Measurements from ENCODE around the gene NIPAL1. TPM values are rescaled to one million over a fixed set of nuclear protein-coding genes. Genes with fewer than 3 reads are reported as not detected.

The NIPAL1 gene
- total RNA-seq, 1 experiment from 2014 or later: 0.13 TPM

GRCh38 chr4:48078862-48079655 lies 62.5 kb downstream of the NIPAL1 start:
- DNase-seq: no peak
- no peaks in the 10 kb centered on the region for H3K36me3 ChIP-seq
- no peaks in the 10 kb centered on the region for H3K27me3 ChIP-seq
- H3K4me3 ChIP-seq: no peak overlapping the region
- H3K9me3 ChIP-seq: no peaks in the 10 kb centered on the region

- Histone ChIP-seq H3K36me3 (no peaks in the 10 kb centered on the region), H3K9me3 (no peaks in the 10 kb centered on the region), H3K27me3 (no peaks in the 10 kb centered on the region), H3K4me3 (no peak overlapping the region)
- no peak for DNase-seq
Measured at GRCh38 chr4:48079972-48080391, 63.4 kb downstream of the NIPAL1 start.

GRCh38 chr4:48081196-48081595 lies 64.6 kb downstream of the NIPAL1 start:
- no peak overlapping the region for H3K4me3 ChIP-seq
- DNase-seq: no peak
- H3K36me3 ChIP-seq: no peaks in the 10 kb centered on the region
- no peaks in the 10 kb centered on the region for H3K9me3 ChIP-seq
- no peaks in the 10 kb centered on the region for H3K27me3 ChIP-seq

- Histone ChIP-seq H3K36me3 (no peaks in the 10 kb centered on the region), H3K27me3 (no peaks in the 10 kb centered on the region), H3K9me3 (no peaks in the 10 kb centered on the region), H3K4me3 (no peak overlapping the region)
- no peak for DNase-seq
Measured at GRCh38 chr4:48082956-48083355, 66.4 kb downstream of the NIPAL1 start.

GRCh38 chr4:48085821-48086589 lies 69.4 kb downstream of the NIPAL1 start:
- no peak for DNase-seq
- Histone ChIP-seq H3K9me3 (no peaks in the 10 kb centered on the region), H3K27me3 (no peaks in the 10 kb centered on the region), H3K36me3 (no peaks in the 10 kb centered on the region), H3K4me3 (no peak overlapping the region)

Other genes starting within 250 kb of the NIPAL1 start
- not detected in 2 replicates for gene CORIN, start 178.7 kb upstream of the NIPAL1 start, total RNA-seq (2014; rRNA removed; shearing (Covaris generic); ENCODE audit: low replicate concordance)
- gene NFXL1, start 102.2 kb upstream of the NIPAL1 start, total RNA-seq (2014; rRNA removed; shearing (Covaris generic); ENCODE audit: low replicate concordance): 4.0 and 4.1 TPM in 2 replicates
- gene CNGA1, start 91 bp upstream of the NIPAL1 start, total RNA-seq (2014; rRNA removed; shearing (Covaris generic); ENCODE audit: low replicate concordance): not detected in 2 replicates
- not detected in 2 replicates for gene TXK, start 117.5 kb downstream of the NIPAL1 start, total RNA-seq (2014; rRNA removed; shearing (Covaris generic); ENCODE audit: low replicate concordance)